Keratinocyte (primary cell): Measurements from ENCODE around the gene OSBPL10.

ENCODE experiments used
- CTCF ChIP-seq, 3 experiments: IDR thresholded peaks in 1 of 3; conservative IDR thresholded peaks in 1 of 3; optimal IDR thresholded peaks in 1 of 3; 2 replicates in 2 of 3; 3 replicates in 1 of 3; pipeline versions ENCODE3 to v1.5.1; 2011; ENCODE audit warnings: low read length in 3 of 3, mild to moderate bottlenecking in 3 of 3, moderate library complexity in 2 of 3, control low read depth in 1 of 3, inconsistent platforms in 1 of 3; ENCODE audit not compliant: insufficient read depth in 2 of 3; ENCODE audit errors: extremely low read depth in 1 of 3
- EZH2 ChIP-seq: IDR thresholded peaks from one replicate; pipeline ENCODE4 v1.6.1; 2012; ENCODE audit warnings: inconsistent platforms, mild to moderate bottlenecking, low read length, moderate library complexity

DNA sequence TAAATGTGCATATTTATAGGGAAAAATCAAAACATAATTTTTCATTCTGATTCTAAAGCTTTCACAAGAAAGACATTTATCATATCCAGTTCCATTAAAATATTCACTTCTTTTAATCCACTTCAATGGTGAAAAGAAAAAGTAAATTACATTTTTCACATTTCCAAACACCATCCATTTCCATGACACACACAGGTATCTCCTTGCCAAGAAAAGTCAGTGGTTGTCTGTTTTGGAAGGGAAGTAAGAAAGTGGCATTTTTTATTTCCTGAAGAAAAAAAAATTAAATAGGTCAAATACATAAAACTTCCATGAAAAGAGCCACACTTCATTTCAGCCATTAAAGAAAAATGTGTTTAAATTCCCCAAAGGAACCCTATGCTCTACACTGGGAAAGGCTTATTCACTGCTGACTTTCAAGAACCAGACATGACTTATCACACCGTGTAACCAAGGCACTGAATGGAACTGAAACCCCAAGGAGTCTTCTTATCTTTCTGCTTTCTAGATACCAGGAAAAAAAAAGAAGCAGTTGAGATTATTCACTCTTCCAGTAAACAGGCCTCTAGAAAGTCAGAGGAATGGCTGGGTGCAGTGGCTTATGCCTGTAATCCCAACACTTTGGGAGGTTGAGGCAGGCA is 44.5 kb downstream of the OSBPL10 start:
- TF ChIP-seq CTCF (optimal IDR thresholded peaks at IDR 0.05 in 1 of 3, IDR thresholded peaks at IDR 0.05 in 1 of 3, conservative IDR thresholded peaks at IDR 0.05 in 1 of 3; ENCODE audit: extremely low read depth in 1 of 3, insufficient read depth in 2 of 3, low read length in 3 of 3) (no peak), EZH2 (no peak)
